K562 (cell line): ENCODE measurements around the gene CPA2. TPM values are rescaled to one million over a fixed set of nuclear protein-coding genes. Genes with fewer than 3 reads are reported as not detected.

Source experiments
- ATAC-seq: fragments of 200-7000 bp; cut with Tn5 transposase; 3 replicates; pipeline ENCODE4 v1.9.1; 2020; ENCODE audit warnings: moderate library complexity
- BruUV-seq: library from RNA; stranded (reverse); fragments of 400-500 nt; replicated peaks from 2 replicates; lab custom pipeline; 2021; lab: Mats Ljungman, UMichigan
- CTCF ChIA-PET: fragments of 300-600 bp; formaldehyde crosslinking; extraction: SDS; loops from one replicate; lab custom pipeline; 2021; ENCODE audit warnings: low intra/inter-chr PET ratio; lab: Yijun Ruan, JAX
- POLR2A ChIA-PET: fragments of 300-600, 350-650 bp; sonication (Branson Sonifier 250); formaldehyde crosslinking; extraction: SDS; loops from one replicate; lab custom pipeline; 2021; ENCODE audit warnings: antibody characterized with exemption, inconsistent platforms; lab: Yijun Ruan, JAX
- DNase-seq, 4 experiments: peaks; one replicate each; pipeline versions ENCODE4 v3.0.0 to v3.0.0-alpha.2; 2011 to 2018; ENCODE audit warnings: low spot score in 3 of 4, mixed read lengths in 3 of 4; ENCODE audit errors: extremely low read depth in 1 of 4
- FAIRE-seq: peaks from 2 replicates; lab custom pipeline; 2011; peaks lifted over from hg19 to GRCh38; lab: Jason Lieb, UNC
- H2AFZ ChIP-seq: 2 replicates; pipeline ENCODE4 v1.6.0; 2011; ENCODE audit warnings: low read depth, low read length, control low read depth, inconsistent platforms
- H3K27ac ChIP-seq: fragments of 200-600 bp; 3 replicates; pipeline ENCODE4 v1.8.0; 2011; ENCODE audit warnings: low read depth, mild to moderate bottlenecking, control low read depth, inconsistent platforms, low read length, moderate library complexity, mixed read lengths; ENCODE audit errors: extremely low read depth
- H3K27me3 ChIP-seq, 2 experiments: fragments of 300-600 bp in 1 of 2; 2 replicates in 1 of 2; 3 replicates in 1 of 2; pipeline versions ENCODE4 v1.6.0 to v1.8.0; 2011; ENCODE audit warnings: inconsistent platforms in 2 of 2, low read length in 2 of 2, mild to moderate bottlenecking in 1 of 2, mixed read lengths in 1 of 2, moderate library complexity in 1 of 2; ENCODE audit not compliant: control insufficient read depth in 2 of 2, insufficient read depth in 2 of 2
- H3K36me3 ChIP-seq: fragments of 300-600 bp; 3 replicates; pipeline ENCODE4 v1.8.0; 2011; ENCODE audit warnings: mild to moderate bottlenecking, low read length, inconsistent platforms; ENCODE audit not compliant: control insufficient read depth, insufficient read depth
- H3K4me1 ChIP-seq, 2 experiments: fragments of 200-600 bp in 1 of 2; replicated peaks in 1 of 2; 2 replicates in 1 of 2; 3 replicates in 1 of 2; pipeline versions ENCODE4 v1.5.1 to v1.8.0; 2011; ENCODE audit warnings: inconsistent platforms in 2 of 2, low read length in 2 of 2, mild to moderate bottlenecking in 1 of 2, mixed read lengths in 1 of 2, moderate library complexity in 1 of 2; ENCODE audit not compliant: control insufficient read depth in 2 of 2, insufficient read depth in 2 of 2
- H3K4me2 ChIP-seq: 2 replicates; pipeline ENCODE4 v1.6.1; 2011; ENCODE audit warnings: low read length, control low read depth, inconsistent platforms, mixed read lengths; ENCODE audit not compliant: insufficient read depth
- H3K4me3 ChIP-seq: fragments of 200-600 bp; sonication (generic), shearing (Covaris generic); 2 replicates; pipeline ENCODE4 v1.5.1; 2016; ENCODE audit warnings: control low read depth, inconsistent platforms
- H3K79me2 ChIP-seq: fragments of 200-600 bp; 3 replicates; pipeline ENCODE4 v1.8.0; 2011; ENCODE audit warnings: low read length, inconsistent platforms; ENCODE audit not compliant: control insufficient read depth, insufficient read depth
- H3K9ac ChIP-seq, 2 experiments: 2 replicates each; pipeline versions ENCODE4 v1.6.0 to v1.6.1; 2011; ENCODE audit warnings: low read depth in 2 of 2, low read length in 2 of 2, control low read depth in 1 of 2, inconsistent platforms in 1 of 2, mild to moderate bottlenecking in 1 of 2, mixed read lengths in 1 of 2; ENCODE audit not compliant: insufficient read depth in 1 of 2
- H3K9me1 ChIP-seq: one replicate; pipeline ENCODE4 v1.6.0; 2011; ENCODE audit warnings: inconsistent platforms, mild to moderate bottlenecking, low read length, moderate library complexity; ENCODE audit not compliant: control insufficient read depth, insufficient read depth
- H3K9me3 ChIP-seq: replicated peaks from 2 replicates; pipeline ENCODE4 v1.5.1; 2011; ENCODE audit warnings: low read depth, low read length, inconsistent platforms; ENCODE audit not compliant: control insufficient read depth, insufficient read depth
- H4K20me1 ChIP-seq: replicated peaks from 2 replicates; pipeline ENCODE4 v1.6.1; 2011; ENCODE audit warnings: low read length, inconsistent platforms, mixed read lengths; ENCODE audit not compliant: control insufficient read depth, insufficient read depth
- BHLHE40 ChIP-seq: IDR thresholded peaks from 2 replicates; pipeline ENCODE4 v1.6.1; 2011; ENCODE audit warnings: low read length, improper control_type of control experiment
- CXXC5 ChIP-seq: fragments of 250-450 bp; sonication (Bioruptor Pico); IDR thresholded peaks from 2 replicates; pipeline ENCODE4 v1.8.0; 2022; ENCODE audit warnings: inconsistent platforms, mild to moderate bottlenecking, moderate library complexity
- EZH2 ChIP-seq: IDR thresholded peaks from 2 replicates; pipeline ENCODE4 v1.6.1; 2012; ENCODE audit warnings: low read depth, mild to moderate bottlenecking, inconsistent platforms, low read length, borderline replicate concordance
- GATA2 ChIP-seq: sonication (generic); formaldehyde crosslinking; IDR thresholded peaks from 2 replicates; pipeline ENCODE4 v1.4.0; 2020; ENCODE audit warnings: mild to moderate bottlenecking, missing genetic modification reagents
- PTRF ChIP-seq: fragments of 450-650 bp; IDR thresholded peaks from 2 replicates; pipeline ENCODE4 v1.6.1; 2016; ENCODE audit warnings: mild to moderate bottlenecking, missing genetic modification characterization, missing compliant biosample characterization
- SLC30A9 ChIP-seq: fragments of 250-450 bp; sonication (Bioruptor Pico); IDR thresholded peaks from 2 replicates; pipeline ENCODE4 v1.8.0; 2022; ENCODE audit warnings: mild to moderate bottlenecking, moderate library complexity
- ZNF41 ChIP-seq: fragments of 250-450 bp; sonication (Bioruptor Pico); conservative IDR thresholded peaks from 2 replicates; pipeline ENCODE4 v1.4.0; 2020; ENCODE audit warnings: mild to moderate bottlenecking
- ZNF583 ChIP-seq: fragments of 250-450 bp; sonication (Bioruptor Pico); IDR thresholded peaks from 2 replicates; pipeline ENCODE4 v1.4.0; 2020
- WGBS: fragments of 100-300 bp; shearing (Covaris generic); methylation state at CpG from one replicate; pipeline ENCODE4 v1.1.6; 2016; ENCODE audit warnings: low coverage, mixed read lengths; ENCODE audit not compliant: insufficient coverage; ENCODE audit errors: missing lambda C conversion rate; 5-methylcytosine and 5-hydroxymethylcytosine counted together
- in situ Hi-C: fragments of 300-500 bp; cut with MboI; formaldehyde crosslinking; loops from 4 replicates; pipeline ENCODE4 v1.15.0; 2018; ENCODE audit warnings: inconsistent platforms, mixed read lengths
- intact Hi-C: fragments of 100-400 bp; cut with micrococcal nuclease; formaldehyde crosslinking; loops from 2 replicates; pipeline ENCODE4 v1.14.2; 2022
- polyA plus RNA-seq, 8 experiments: library from polyadenylated mRNA; depleted of rRNA in 4 of 8; stranded (reverse) in 5 of 8; unstranded in 3 of 8; fragments of >200 nt; fragmentation: Nextera tagmentation in 2 of 8; fragmentation: Illumina TruSeq in 1 of 8; extraction: Ambion mirVana in 2 of 8; extraction: Trizol in 1 of 8; gene quantifications; 2 replicates each; pipeline versions ENCODE4 v1.2.1 to v1.2.3, GENCODE V29; 2011 to 2014; ENCODE audit warnings: inconsistent platforms in 1 of 8, missing spikeins in 1 of 8
- total RNA-seq, 7 experiments: library from RNA; depleted of rRNA in 6 of 7; stranded (reverse); fragments of >200 nt in 6 of 7; fragmentation: Illumina TruSeq in 2 of 7; extraction: Trizol in 2 of 7; gene quantifications; 2 replicates each; pipeline versions ENCODE4 v1.2.1 to v1.2.3, GENCODE V29; 2011 to 2021; ENCODE audit warnings: low replicate concordance in 1 of 7

The CPA2 gene
- total and polyA plus RNA-seq, 9 of the 15 experiments (the other 6 are each of a cell fraction or from before 2014, with no cell fraction given): 0.04 to 0.84 (median 0.09) TPM; not detected in 4

DNA sequence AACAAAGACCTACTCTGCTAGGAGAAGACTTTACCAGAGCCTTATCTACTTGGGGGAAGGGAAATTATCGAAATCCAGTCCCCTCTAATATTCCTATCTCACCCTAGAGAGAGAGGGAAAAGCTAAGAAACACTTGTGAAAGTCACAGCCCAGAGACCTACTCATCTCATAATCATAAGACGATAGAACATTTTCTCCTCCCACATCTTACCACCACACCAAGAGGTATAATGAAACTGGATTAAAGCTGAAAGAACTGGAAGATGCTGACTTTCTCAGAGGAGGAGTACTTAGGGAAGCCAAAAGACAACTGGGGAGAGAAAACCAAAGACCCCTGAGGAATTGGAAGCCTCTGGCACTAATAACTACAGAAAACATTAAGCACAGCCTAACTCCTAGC is 67.2 kb downstream of the CPA2 start:
- Histone ChIP-seq H4K20me1 (no peaks in the 10 kb centered on the region), H3K27ac (no peak overlapping the region), H3K9me1 (no peaks in the 10 kb centered on the region), H3K9ac (no peak overlapping the region), H2AFZ (no peak overlapping the region), H3K79me2 (no peaks in the 10 kb centered on the region), H3K4me3 (no peak overlapping the region), H3K9me3 (no peaks in the 10 kb centered on the region), H3K4me1 (no peaks in the 10 kb centered on the region), H3K36me3 (no peaks in the 10 kb centered on the region), H3K4me2 (no peak overlapping the region), H3K27me3 (peaks cover 14 to 46% of the 10 kb centered on the region in 2 experiments; a peak in 4 of 5 replicates)
- 2% methylated on average over 2 of the region's 2 CpGs for WGBS
- no peak for FAIRE-seq
- CTCF ChIA-PET: no interaction called here
- intact Hi-C loops: no loop called here
- BruUV-seq: no TSS peak
- POLR2A ChIA-PET: interaction anchor here (0.8 to 1.5 kb wide), 4 partner anchors 9 to 21 kb away, joined by 3 to 4 read pairs (median 4); partner anchors contain the start of gene CPA5
- in situ Hi-C loops: no loop called here
- TF ChIP-seq SLC30A9 (CRISPR knock-in tag) (no peak), ZNF583 (CRISPR knock-in tag) (no peak), CXXC5 (CRISPR knock-in tag) (no peak), PTRF (no peak), GATA2 (CRISPR knock-in tag) (no peak), ZNF41 (CRISPR knock-in tag) (no peak)
- TF ChIP-seq, all 486 proteins: peak for 0
- DNase-seq (no peak), ATAC-seq (no peak)

DNA sequence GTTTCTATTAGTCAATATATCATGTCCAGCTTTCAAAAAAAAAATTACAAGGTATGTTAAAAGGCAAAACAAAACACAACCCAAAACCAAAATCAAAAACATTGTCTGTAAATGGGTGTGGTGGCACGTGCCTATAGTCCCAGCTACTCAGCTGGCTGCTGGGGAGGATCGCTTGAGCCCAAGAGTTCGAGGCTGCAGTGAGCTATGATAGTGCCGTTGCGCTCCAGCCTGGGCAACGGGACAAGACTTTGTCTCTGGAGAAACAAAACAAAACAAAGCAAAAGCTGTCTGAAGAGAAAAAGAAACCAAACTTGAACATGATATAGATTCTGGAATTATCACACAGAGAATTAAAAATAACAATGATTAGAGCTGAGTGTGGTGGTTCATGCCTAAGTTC is 67.6 kb downstream of the CPA2 start:
- ATAC-seq (no peak), FAIRE-seq (no peak), DNase-seq (no peak)
- ChIA-PET CTCF (no interaction called here), POLR2A (interaction anchor here (0.9 to 1.5 kb wide), 3 partner anchors 10 to 21 kb away, joined by 3 to 4 read pairs (median 4); partner anchors contain the start of gene CPA5)
- peak; percentile 70 for TF ChIP-seq BHLHE40
- TF ChIP-seq EZH2: no peak
- Histone ChIP-seq H3K27ac (no peak overlapping the region), H3K4me1 (no peaks in the 10 kb centered on the region), H3K79me2 (no peaks in the 10 kb centered on the region), H3K9me1 (no peaks in the 10 kb centered on the region), H3K4me3 (no peak overlapping the region), H4K20me1 (no peaks in the 10 kb centered on the region), H3K4me2 (no peak overlapping the region), H2AFZ (no peak overlapping the region), H3K9ac (no peak overlapping the region), H3K9me3 (no peaks in the 10 kb centered on the region), H3K27me3 (peaks cover 19 to 43% of the 10 kb centered on the region in 2 experiments; a peak in 4 of 5 replicates), H3K36me3 (no peaks in the 10 kb centered on the region)
- intact Hi-C loops: no loop called here
- in situ Hi-C loops: no loop called here
- WGBS: 2% methylated on average over 6 of the region's 6 CpGs
- BruUV-seq: no TSS peak
